ENCODE results near the gene ZNF263.
A peak's percentile ranks its signal among the peaks of the same experiment; 100 is the strongest.

The ZNF263 gene

GRCh38 chr16:3305109-3306068 lies 22.1 kb downstream of the ZNF263 start, which contains the start of the genes TIGD7 and ZNF75A:
TSS of gene TIGD7 (minus strand) at chr16:3305430. CDS start at chr16:3300614, 4,816 bp downstream.
TSS of gene ZNF75A (plus strand) at chr16:3305497. CDS start at chr16:3308429, 2,932 bp downstream.
- peak within 1 kb of the TSS; percentile 63 for H3K9ac ChIP-seq (ENCODE audit: low read depth, low read length)
- no peaks in the 10 kb centered on the region for H4K20me1 ChIP-seq (ENCODE audit: insufficient read depth, low read length)
- peak within 1 kb of the TSS; percentile 66 for H2AFZ ChIP-seq (ENCODE audit: low read depth, low read length)
- H3K36me3 ChIP-seq (ENCODE audit: insufficient read depth, low read length), result 0 out of 2 replicates have a peak, but pooled peaks cover 5% of the 10 kb centered on the region
- H3K4me2 ChIP-seq (ENCODE audit: insufficient read depth, low read length), result peak within 1 kb of the TSS; percentile 63
- DNase-seq (peak; percentile 62), ATAC-seq (ENCODE audit: insufficient read depth, low read depth) (peak; percentile 88)
- peak within 1 kb of the TSS; percentile 2 to 65; a peak in 3 of 4 replicates for H3K4me3 ChIP-seq (ENCODE audit: low read depth in 1 of 2, low read length in 2 of 2)
- H3K9me3 ChIP-seq (ENCODE audit: insufficient read depth, low read length, severe bottlenecking), result no peaks in the 10 kb centered on the region
- TF ChIP-seq CTCF (IDR thresholded peaks at IDR 0.05; ENCODE audit: borderline replicate concordance, extremely low read depth, low read length, poor library complexity, severe bottlenecking) (no peak), EZH2 (IDR thresholded peaks at IDR 0.05; ENCODE audit: borderline replicate concordance, low read depth, low read length, severe bottlenecking) (no peak)
- H3K27ac ChIP-seq (ENCODE audit: low read length), result peak within 1 kb of the TSS; percentile 69
- H3K27me3 ChIP-seq (ENCODE audit: insufficient read depth, low read length, poor library complexity), result no peaks in the 10 kb centered on the region
- peaks cover 22% of the 10 kb centered on the region for H3K4me1 ChIP-seq (ENCODE audit: insufficient read depth, low read length)
- H3K79me2 ChIP-seq (ENCODE audit: insufficient read depth, low read length), result peaks cover 8% of the 10 kb centered on the region; the same call in 1 of the 2 replicates

- no peaks in the 10 kb centered on the region for H3K27me3 ChIP-seq (ENCODE audit: insufficient read depth, low read length, poor library complexity)
- H4K20me1 ChIP-seq (ENCODE audit: insufficient read depth, low read length), result no peaks in the 10 kb centered on the region
- H3K9me3 ChIP-seq (ENCODE audit: insufficient read depth, low read length, severe bottlenecking), result no peaks in the 10 kb centered on the region
- ATAC-seq (ENCODE audit: insufficient read depth, low read depth) (no peak), DNase-seq (no peak)
- peak overlapping the region; percentile 63 for H3K4me2 ChIP-seq (ENCODE audit: insufficient read depth, low read length)
- H3K4me3 ChIP-seq (ENCODE audit: low read depth in 1 of 2, low read length in 2 of 2), result peak overlapping the region; percentile 2 to 65; a peak in 3 of 4 replicates
- peaks cover 8% of the 10 kb centered on the region; the same call in 1 of the 2 replicates for H3K79me2 ChIP-seq (ENCODE audit: insufficient read depth, low read length)
- H3K27ac ChIP-seq (ENCODE audit: low read length), result peak overlapping the region; percentile 69
- H2AFZ ChIP-seq (ENCODE audit: low read depth, low read length), result peak overlapping the region; percentile 66
- H3K9ac ChIP-seq (ENCODE audit: low read depth, low read length), result peak overlapping the region; percentile 63
- H3K36me3 ChIP-seq (ENCODE audit: insufficient read depth, low read length), result 0 out of 2 replicates have a peak, but pooled peaks cover 5% of the 10 kb centered on the region
- H3K4me1 ChIP-seq (ENCODE audit: insufficient read depth, low read length), result peaks cover 22% of the 10 kb centered on the region
- TF ChIP-seq CTCF (IDR thresholded peaks at IDR 0.05; ENCODE audit: borderline replicate concordance, extremely low read depth, low read length, poor library complexity, severe bottlenecking) (no peak), EZH2 (IDR thresholded peaks at IDR 0.05; ENCODE audit: borderline replicate concordance, low read depth, low read length, severe bottlenecking) (no peak)
Observed at GRCh38 chr16:3306078-3306477, 22.8 kb downstream of the ZNF263 start.

- Histone ChIP-seq H3K36me3 (ENCODE audit: insufficient read depth, low read length) (peaks cover 15% of the 10 kb centered on the region; the same call in 1 of the 2 replicates), H3K9ac (ENCODE audit: low read depth, low read length) (no peak overlapping the region), H4K20me1 (ENCODE audit: insufficient read depth, low read length) (no peaks in the 10 kb centered on the region), H3K4me3 (ENCODE audit: low read depth in 1 of 2, low read length in 2 of 2) (no peak overlapping the region), H3K79me2 (ENCODE audit: insufficient read depth, low read length) (no peaks in the 10 kb centered on the region), H3K27me3 (ENCODE audit: insufficient read depth, low read length, poor library complexity) (no peaks in the 10 kb centered on the region), H3K4me2 (ENCODE audit: insufficient read depth, low read length) (no peak overlapping the region), H3K27ac (ENCODE audit: low read length) (no peak overlapping the region), H3K4me1 (ENCODE audit: insufficient read depth, low read length) (peaks cover 2% of the 10 kb centered on the region; the same call in 1 of the 2 replicates), H3K9me3 (ENCODE audit: insufficient read depth, low read length, severe bottlenecking) (peaks cover 12% of the 10 kb centered on the region), H2AFZ (ENCODE audit: low read depth, low read length) (no peak overlapping the region)
- no peak for DNase-seq
- ATAC-seq (ENCODE audit: insufficient read depth, low read depth), result no peak
- TF ChIP-seq CTCF (IDR thresholded peaks at IDR 0.05; ENCODE audit: borderline replicate concordance, extremely low read depth, low read length, poor library complexity, severe bottlenecking) (no peak), EZH2 (IDR thresholded peaks at IDR 0.05; ENCODE audit: borderline replicate concordance, low read depth, low read length, severe bottlenecking) (no peak)
Observed at GRCh38 chr16:3311496-3311895, 28.2 kb downstream of the ZNF263 start.
